Cardiac septum (tissue), 1 donor: Measurements from ENCODE around the gene PITPNC1. TPM values are rescaled to one million over a fixed set of nuclear protein-coding genes. Genes with fewer than 3 reads are reported as not detected.
"Not testable (repeated sequence)": the region's sequence is repeated elsewhere in the genome, so short reads cannot be mapped to it uniquely, and the experiment has no call there.

Source experiments
- DNase-seq: peaks from one replicate; pipeline ENCODE4 v3.0.0-alpha.2; 2020; ENCODE audit warnings: low spot score
- intact Hi-C: fragments of 100-400 bp; cut with DNase I; formaldehyde crosslinking; loops from one replicate; pipeline ENCODE4 v1.14.0; 2022
- total RNA-seq: library from RNA; stranded (reverse); fragmentation: NEBNext Ultra II Directional; extraction: Animal tissue kit (Norgen Biotek cat#: 25700); gene quantifications from one replicate; pipeline ENCODE4 v1.2.1, GENCODE V29; 2021
- donor health status: DM: no; HTN: no; CAD: no.

PITPNC1 gene
- total RNA-seq, 1 donor from 2014 or later, result 12.5 TPM

GRCh38 chr17:67645195-67645594 is 268.1 kb downstream of the PITPNC1 start:
- DNase-seq, intact Hi-C loops: not testable (repeated sequence)

- intact Hi-C loops, result no loop called here
Measured at GRCh38 chr17:67646472-67646871, 269.4 kb downstream of the PITPNC1 start.

GRCh38 chr17:67647482-67647881 is 270.4 kb downstream of the PITPNC1 start:
- intact Hi-C loops, result no loop called here
- no peak for DNase-seq

More at GRCh38 chr17:67646472-67646871, 269.4 kb downstream of the PITPNC1 start:
- DNase-seq, result no peak

GRCh38 chr17:67648032-67648905 is 271.2 kb downstream of the PITPNC1 start:
- DNase-seq, result no peak
- intact Hi-C loops, result no loop called here

- DNase-seq, intact Hi-C loops: not testable (repeated sequence)
Measured at GRCh38 chr17:67648906-67649295, 271.8 kb downstream of the PITPNC1 start.

GRCh38 chr17:67649891-67650290 is 272.8 kb downstream of the PITPNC1 start:
- no peak for DNase-seq
- intact Hi-C loops, result no loop called here

GRCh38 chr17:67651218-67651579 is 274.1 kb downstream of the PITPNC1 start:
- intact Hi-C loops, result not testable (repeated sequence)

GRCh38 chr17:67652433-67652832 is 275.4 kb downstream of the PITPNC1 start:
- no peak for DNase-seq
- intact Hi-C loops, result no loop called here

More at GRCh38 chr17:67651218-67651579, 274.1 kb downstream of the PITPNC1 start:
- DNase-seq, result not testable (repeated sequence)

GRCh38 chr17:67655478-67656148 is 278.5 kb downstream of the PITPNC1 start:
- intact Hi-C loops, result no loop called here

GRCh38 chr17:67656494-67657203 is 279.6 kb downstream of the PITPNC1 start:
- no peak for DNase-seq
- intact Hi-C loops, result no loop called here

More at GRCh38 chr17:67655478-67656148, 278.5 kb downstream of the PITPNC1 start:
- no peak for DNase-seq

- DNase-seq, result no peak
- intact Hi-C loops, result no loop called here
Measured at GRCh38 chr17:67657596-67657995, 280.5 kb downstream of the PITPNC1 start.

- intact Hi-C loops, result no loop called here
- DNase-seq, result no peak
Measured at GRCh38 chr17:67658265-67658664, 281.2 kb downstream of the PITPNC1 start.

GRCh38 chr17:67659028-67659427 is 281.9 kb downstream of the PITPNC1 start:
- intact Hi-C loops, result no loop called here
- DNase-seq, result no peak

- intact Hi-C loops, result no loop called here
- no peak for DNase-seq
Measured at GRCh38 chr17:67662712-67663111, 285.6 kb downstream of the PITPNC1 start.

- no peak for DNase-seq
- intact Hi-C loops, result no loop called here
Measured at GRCh38 chr17:67663457-67663856, 286.4 kb downstream of the PITPNC1 start.

GRCh38 chr17:67666028-67666427 is 288.9 kb downstream of the PITPNC1 start:
- no peak for DNase-seq
- intact Hi-C loops, result no loop called here

GRCh38 chr17:67666710-67667109 is 289.6 kb downstream of the PITPNC1 start:
- no peak for DNase-seq
- intact Hi-C loops, result no loop called here

GRCh38 chr17:67671493-67671892 is 294.4 kb downstream of the PITPNC1 start:
- intact Hi-C loops, result no loop called here
- DNase-seq, result no peak

- intact Hi-C loops, result no loop called here
- DNase-seq, result no peak
Measured at GRCh38 chr17:67672592-67673335, 295.7 kb downstream of the PITPNC1 start.
